Keratinocyte (primary cell): ENCODE results near the gene TTC39B.

Experiments used
- CTCF ChIP-seq, 3 experiments: IDR thresholded peaks in 1 of 3; conservative IDR thresholded peaks in 1 of 3; optimal IDR thresholded peaks in 1 of 3; 2 replicates in 2 of 3; 3 replicates in 1 of 3; pipeline versions ENCODE3 to v1.5.1; 2011; ENCODE audit warnings: low read length in 3 of 3, mild to moderate bottlenecking in 3 of 3, moderate library complexity in 2 of 3, control low read depth in 1 of 3, inconsistent platforms in 1 of 3; ENCODE audit not compliant: insufficient read depth in 2 of 3; ENCODE audit errors: extremely low read depth in 1 of 3
- EZH2 ChIP-seq: IDR thresholded peaks from one replicate; pipeline ENCODE4 v1.6.1; 2012; ENCODE audit warnings: inconsistent platforms, mild to moderate bottlenecking, low read length, moderate library complexity

- TF ChIP-seq CTCF (optimal IDR thresholded peaks at IDR 0.05 in 1 of 3, IDR thresholded peaks at IDR 0.05 in 1 of 3, conservative IDR thresholded peaks at IDR 0.05 in 1 of 3; ENCODE audit: extremely low read depth in 1 of 3, insufficient read depth in 2 of 3, low read length in 3 of 3) (no peak), EZH2 (no peak)
Measured at GRCh38 chr9:15157381-15157780, 149.6 kb downstream of the TTC39B start.
